ENCODE data around the gene ACCS. TPM values are rescaled to one million over a fixed set of nuclear protein-coding genes. Genes with fewer than 3 reads are reported as not detected.

ACCS gene
- total RNA-seq, 1 donor: 21.0 TPM

GRCh38 chr11:44018127-44018521 is 47.9 kb upstream of the ACCS start:
- Histone ChIP-seq H3K4me1 (ENCODE audit: insufficient read depth, low read length) (peaks cover 48% of the 10 kb centered on the region), H3K27ac (ENCODE audit: low read depth, low read length) (peak overlapping the region; percentile 41), H3K79me2 (ENCODE audit: insufficient read depth, low read length) (no peaks in the 10 kb centered on the region), H3K27me3 (ENCODE audit: insufficient read depth, low read length) (no peaks in the 10 kb centered on the region), H3K9me3 (ENCODE audit: low read depth, low read length) (no peaks in the 10 kb centered on the region), H4K20me1 (ENCODE audit: insufficient read depth, low read length) (no peaks in the 10 kb centered on the region), H3K4me2 (ENCODE audit: insufficient read depth, low read length) (peak overlapping the region; percentile 13), H3K36me3 (ENCODE audit: insufficient read depth, low read length) (no peaks in the 10 kb centered on the region), H3K4me3 (ENCODE audit: insufficient read depth, low read length) (no peak overlapping the region), H2AFZ (ENCODE audit: low read length) (no peak overlapping the region)
- TF ChIP-seq, protein P1, sequence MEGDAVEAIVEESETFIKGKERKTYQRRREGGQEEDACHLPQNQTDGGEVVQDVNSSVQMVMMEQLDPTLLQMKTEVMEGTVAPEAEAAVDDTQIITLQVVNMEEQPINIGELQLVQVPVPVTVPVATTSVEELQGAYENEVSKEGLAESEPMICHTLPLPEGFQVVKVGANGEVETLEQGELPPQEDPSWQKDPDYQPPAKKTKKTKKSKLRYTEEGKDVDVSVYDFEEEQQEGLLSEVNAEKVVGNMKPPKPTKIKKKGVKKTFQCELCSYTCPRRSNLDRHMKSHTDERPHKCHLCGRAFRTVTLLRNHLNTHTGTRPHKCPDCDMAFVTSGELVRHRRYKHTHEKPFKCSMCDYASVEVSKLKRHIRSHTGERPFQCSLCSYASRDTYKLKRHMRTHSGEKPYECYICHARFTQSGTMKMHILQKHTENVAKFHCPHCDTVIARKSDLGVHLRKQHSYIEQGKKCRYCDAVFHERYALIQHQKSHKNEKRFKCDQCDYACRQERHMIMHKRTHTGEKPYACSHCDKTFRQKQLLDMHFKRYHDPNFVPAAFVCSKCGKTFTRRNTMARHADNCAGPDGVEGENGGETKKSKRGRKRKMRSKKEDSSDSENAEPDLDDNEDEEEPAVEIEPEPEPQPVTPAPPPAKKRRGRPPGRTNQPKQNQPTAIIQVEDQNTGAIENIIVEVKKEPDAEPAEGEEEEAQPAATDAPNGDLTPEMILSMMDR (IDR thresholded peaks at IDR 0.05; ENCODE audit: extremely low read depth, low read depth, low read length): no peak
- DNase-seq (ENCODE audit: insufficient read length, low spot score, missing footprints): no peak

GRCh38 chr11:44018829-44019228 is 47.2 kb upstream of the ACCS start:
- Histone ChIP-seq H3K9me3 (ENCODE audit: low read depth, low read length) (no peaks in the 10 kb centered on the region), H3K4me2 (ENCODE audit: insufficient read depth, low read length) (no peak overlapping the region), H3K27ac (ENCODE audit: low read depth, low read length) (no peak overlapping the region), H3K4me3 (ENCODE audit: insufficient read depth, low read length) (no peak overlapping the region), H2AFZ (ENCODE audit: low read length) (no peak overlapping the region), H3K79me2 (ENCODE audit: insufficient read depth, low read length) (no peaks in the 10 kb centered on the region), H3K27me3 (ENCODE audit: insufficient read depth, low read length) (no peaks in the 10 kb centered on the region), H4K20me1 (ENCODE audit: insufficient read depth, low read length) (no peaks in the 10 kb centered on the region), H3K36me3 (ENCODE audit: insufficient read depth, low read length) (no peaks in the 10 kb centered on the region), H3K4me1 (ENCODE audit: insufficient read depth, low read length) (peaks cover 48% of the 10 kb centered on the region)
- TF ChIP-seq, protein P1 (IDR thresholded peaks at IDR 0.05; ENCODE audit: extremely low read depth, low read depth, low read length): no peak
- no peak for DNase-seq (ENCODE audit: insufficient read length, low spot score, missing footprints)

- Histone ChIP-seq H3K4me1 (ENCODE audit: insufficient read depth, low read length) (peaks cover 1% of the 10 kb centered on the region), H3K4me2 (ENCODE audit: insufficient read depth, low read length) (no peak overlapping the region), H3K9me3 (ENCODE audit: low read depth, low read length) (no peaks in the 10 kb centered on the region), H3K27me3 (ENCODE audit: insufficient read depth, low read length) (no peaks in the 10 kb centered on the region), H3K4me3 (ENCODE audit: insufficient read depth, low read length) (no peak overlapping the region), H3K36me3 (ENCODE audit: insufficient read depth, low read length) (no peaks in the 10 kb centered on the region), H2AFZ (ENCODE audit: low read length) (no peak overlapping the region), H3K79me2 (ENCODE audit: insufficient read depth, low read length) (no peaks in the 10 kb centered on the region), H4K20me1 (ENCODE audit: insufficient read depth, low read length) (no peaks in the 10 kb centered on the region), H3K27ac (ENCODE audit: low read depth, low read length) (no peak overlapping the region)
- TF ChIP-seq, protein P1 (IDR thresholded peaks at IDR 0.05; ENCODE audit: extremely low read depth, low read depth, low read length): no peak
- no peak for DNase-seq (ENCODE audit: insufficient read length, low spot score, missing footprints)
Measured at GRCh38 chr11:44024977-44025376, 41.1 kb upstream of the ACCS start.

- Histone ChIP-seq H3K27ac (ENCODE audit: low read depth, low read length) (no peak overlapping the region), H3K36me3 (ENCODE audit: insufficient read depth, low read length) (no peaks in the 10 kb centered on the region), H3K27me3 (ENCODE audit: insufficient read depth, low read length) (no peaks in the 10 kb centered on the region), H3K4me1 (ENCODE audit: insufficient read depth, low read length) (peaks cover 9% of the 10 kb centered on the region), H3K79me2 (ENCODE audit: insufficient read depth, low read length) (no peaks in the 10 kb centered on the region), H3K4me3 (ENCODE audit: insufficient read depth, low read length) (no peak overlapping the region), H3K9me3 (ENCODE audit: low read depth, low read length) (no peaks in the 10 kb centered on the region), H2AFZ (ENCODE audit: low read length) (no peak overlapping the region), H4K20me1 (ENCODE audit: insufficient read depth, low read length) (no peaks in the 10 kb centered on the region), H3K4me2 (ENCODE audit: insufficient read depth, low read length) (no peak overlapping the region)
- no peak for DNase-seq (ENCODE audit: insufficient read length, low spot score, missing footprints)
- TF ChIP-seq, protein P1 (IDR thresholded peaks at IDR 0.05; ENCODE audit: extremely low read depth, low read depth, low read length): no peak
Measured at GRCh38 chr11:44025727-44026126, 40.3 kb upstream of the ACCS start.
